Testis (tissue), 3 donors: ENCODE results near the gene GOLGA6C. TPM values are rescaled to one million over a fixed set of nuclear protein-coding genes. Genes with fewer than 3 reads are reported as not detected.

Source experiments
- DNase-seq: peaks from one replicate; pipeline ENCODE4 v3.0.0-alpha.2; 2019
- H3K27ac ChIP-seq, 2 donors: fragments of 200-600 bp; sonication (generic); one replicate each; pipeline ENCODE4 v1.5.1; 2019
- H3K27me3 ChIP-seq: fragments of 200-600 bp; sonication (generic); one replicate; pipeline ENCODE4 v1.5.1; 2019
- H3K36me3 ChIP-seq: fragments of 200-600 bp; sonication (generic); one replicate; pipeline ENCODE4 v1.5.1; 2017; ENCODE audit warnings: low read depth; ENCODE audit errors: missing control alignments
- H3K4me1 ChIP-seq: fragments of 200-600 bp; sonication (generic); one replicate; pipeline ENCODE4 v1.5.1; 2019
- H3K4me3 ChIP-seq, 2 donors: fragments of 200-600 bp; sonication (generic); one replicate each; pipeline ENCODE4 v1.5.1; 2017 to 2019
- H3K9me3 ChIP-seq: fragments of 200-600 bp; sonication (generic); one replicate; pipeline ENCODE4 v1.5.1; 2017
- CTCF ChIP-seq, 3 experiments: fragments of 450-650 bp in 2 of 3; fragments of 200-600 bp in 1 of 3; sonication (generic) in 1 of 3; IDR thresholded peaks; one replicate each; pipeline ENCODE4 v1.5.1; 2016 to 2019; ENCODE audit warnings: antibody characterized with exemption in 3 of 3, mild to moderate bottlenecking in 2 of 3, moderate library complexity in 1 of 3
- POLR2A ChIP-seq: fragments of 450-650 bp; IDR thresholded peaks from one replicate; pipeline ENCODE4 v1.6.1; 2017; ENCODE audit warnings: antibody characterized with exemption, mild to moderate bottlenecking, moderate library complexity
- WGBS, 2 donors: methylation state at CpG; one replicate each; pipeline ENCODE4 v1.1.5; 2018; 5-methylcytosine and 5-hydroxymethylcytosine counted together
- intact Hi-C: fragments of 100-400 bp; cut with DNase I; formaldehyde crosslinking; loops from one replicate; pipeline ENCODE4 v1.15.1; 2023; ENCODE audit warnings: low total_unique reads
- polyA plus RNA-seq: library from polyadenylated mRNA; stranded (reverse); fragments of 350-450 nt; fragmentation: Illumina TruSeq; extraction: RNeasy Lipid Tissue Mini Kit (QIAGEN cat#74804); gene quantifications from one replicate; pipeline ENCODE4 v1.2.3, GENCODE V29; 2014; ENCODE audit warnings: low read depth, low replicate concordance; ENCODE audit not compliant: insufficient read depth
- total RNA-seq, 2 donors: library from RNA; depleted of rRNA; stranded (reverse); fragments of >200 nt; gene quantifications; one replicate each; pipeline ENCODE4 v1.2.3, GENCODE V29; 2016

Gene GOLGA6C
- total and polyA plus RNA-seq, 3 donors from 2014 or later: 9.1 to 16.1 (median 15.1) TPM

DNA sequence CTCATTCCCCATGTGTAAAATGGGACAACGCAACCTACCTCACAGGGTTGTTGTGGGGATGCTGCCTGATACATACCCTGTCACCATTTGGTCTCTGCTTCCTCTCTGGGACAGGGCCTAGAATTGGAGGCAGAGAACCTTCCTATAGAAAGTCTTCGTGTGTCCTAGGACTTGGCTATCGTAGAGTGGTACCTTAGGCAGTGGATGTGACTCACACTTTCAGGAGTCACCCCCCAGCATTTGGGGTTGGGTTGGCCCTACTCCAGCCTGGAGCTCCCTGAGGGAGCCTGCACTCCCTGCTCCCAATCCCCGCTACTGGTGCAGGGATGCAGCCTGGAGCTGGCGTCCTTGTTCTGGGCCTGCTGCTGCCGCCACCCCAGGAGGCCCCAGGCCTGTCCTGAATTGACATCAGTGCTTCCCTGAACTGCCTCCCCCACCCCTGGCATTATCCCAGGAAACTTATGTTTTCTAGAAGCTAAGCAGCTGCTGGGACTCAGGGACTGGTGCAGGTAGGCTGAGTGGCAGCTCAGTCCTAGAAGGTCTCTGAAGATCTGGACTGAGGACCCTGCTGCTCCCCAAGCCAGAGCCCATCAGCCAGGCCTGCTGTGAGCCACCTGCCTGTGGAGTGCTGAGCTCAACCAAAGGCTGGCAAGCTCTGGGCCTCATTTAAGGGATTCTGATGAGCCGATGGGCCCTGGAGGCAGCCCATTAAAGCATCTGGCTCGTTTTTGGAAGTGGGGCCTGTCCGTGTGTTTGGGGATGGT is 46.5 kb upstream of the GOLGA6C start:
- Histone ChIP-seq H3K27me3 (no peaks in the 10 kb centered on the region), H3K27ac (no peak overlapping the region), H3K4me3 (no peak overlapping the region), H3K9me3 (no peaks in the 10 kb centered on the region), H3K4me1 (peaks cover 59% of the 10 kb centered on the region), H3K36me3 (no peaks in the 10 kb centered on the region)
- 52 to 90% methylated on average over 5 to 9 of the region's 9 CpGs for WGBS, 2 donors
- intact Hi-C loops: no loop called here
- TF ChIP-seq CTCF (IDR thresholded peaks at IDR 0.05) (no peak), POLR2A (no peak)
- no peak for DNase-seq

DNA sequence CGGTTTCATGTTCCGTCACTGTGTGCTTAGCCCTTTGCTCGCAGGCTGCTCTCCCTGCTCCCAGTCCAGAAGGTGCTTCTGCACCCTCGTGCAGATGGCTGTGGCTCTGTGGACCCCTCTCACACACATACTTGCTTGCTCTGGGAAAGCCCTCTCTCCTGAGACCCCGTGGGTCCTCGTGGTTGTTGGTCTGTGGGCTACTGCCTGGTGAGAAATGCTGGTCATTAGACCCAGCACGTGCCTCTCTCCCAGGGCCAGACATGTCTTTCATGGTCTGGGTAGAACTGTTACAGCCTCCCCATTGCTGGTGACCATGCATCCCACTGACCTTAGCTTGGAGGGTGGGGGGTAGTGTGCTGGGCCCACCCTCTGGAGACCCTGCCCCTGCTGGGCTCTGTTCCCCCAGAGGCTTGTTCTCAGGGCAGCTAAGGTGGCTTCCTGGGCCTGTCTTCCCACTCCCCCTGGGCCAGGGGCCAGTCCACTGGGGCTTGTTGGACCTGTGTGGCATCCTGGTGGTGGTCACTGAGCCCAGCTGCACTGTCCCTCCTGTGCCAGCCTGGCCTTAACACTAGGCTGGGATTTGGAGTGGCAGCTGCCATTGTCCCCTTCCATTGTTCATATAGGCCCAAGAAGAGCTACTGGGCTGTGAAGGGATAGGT is 45.8 kb upstream of the GOLGA6C start:
- Histone ChIP-seq H3K9me3 (no peaks in the 10 kb centered on the region), H3K36me3 (no peaks in the 10 kb centered on the region), H3K4me3 (no peak overlapping the region), H3K4me1 (peaks cover 53% of the 10 kb centered on the region), H3K27ac (no peak overlapping the region), H3K27me3 (no peaks in the 10 kb centered on the region)
- DNase-seq: no peak
- TF ChIP-seq CTCF (IDR thresholded peaks at IDR 0.05) (no peak), POLR2A (no peak)
- 67 to 92% methylated on average over 2 to 7 of the region's 7 CpGs for WGBS, 2 donors
- intact Hi-C loops: no loop called here

DNA sequence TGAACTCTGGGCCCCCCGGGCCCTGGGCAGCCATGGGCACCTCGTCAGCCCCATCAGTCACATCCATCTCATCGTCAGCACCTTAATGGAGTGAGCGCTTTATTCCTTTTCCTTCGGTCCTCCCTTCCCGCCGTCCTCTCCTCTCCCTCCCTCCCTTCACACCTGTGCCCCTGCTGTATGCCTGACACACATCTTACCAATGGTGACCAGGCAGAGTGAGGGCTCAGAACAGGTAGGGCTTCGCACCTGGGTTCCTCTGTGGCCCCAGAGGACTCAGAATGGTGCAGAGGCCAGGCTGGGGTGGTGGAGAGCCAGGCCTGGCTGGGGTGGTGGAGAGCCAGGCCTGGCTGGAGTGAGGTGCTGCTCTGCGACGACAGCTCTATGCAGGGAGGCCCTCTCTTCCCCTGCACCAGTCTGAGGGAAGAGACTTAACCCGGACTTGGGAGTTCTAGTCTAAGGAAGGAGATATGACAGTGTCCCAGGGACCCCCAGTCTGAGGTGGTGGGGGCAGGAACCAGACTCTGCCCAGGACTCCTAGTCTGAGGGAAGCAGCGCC is 44.8 kb upstream of the GOLGA6C start:
- Histone ChIP-seq H3K36me3 (no peaks in the 10 kb centered on the region), H3K9me3 (no peaks in the 10 kb centered on the region), H3K4me1 (peaks cover 45% of the 10 kb centered on the region), H3K27me3 (no peaks in the 10 kb centered on the region), H3K27ac (no peak overlapping the region), H3K4me3 (no peak overlapping the region)
- intact Hi-C loops: no loop called here
- WGBS, 2 donors: 81 to 89% methylated on average over 10 to 12 of the region's 12 CpGs
- TF ChIP-seq POLR2A (no peak), CTCF (IDR thresholded peaks at IDR 0.05) (no peak)
- no peak for DNase-seq

DNA sequence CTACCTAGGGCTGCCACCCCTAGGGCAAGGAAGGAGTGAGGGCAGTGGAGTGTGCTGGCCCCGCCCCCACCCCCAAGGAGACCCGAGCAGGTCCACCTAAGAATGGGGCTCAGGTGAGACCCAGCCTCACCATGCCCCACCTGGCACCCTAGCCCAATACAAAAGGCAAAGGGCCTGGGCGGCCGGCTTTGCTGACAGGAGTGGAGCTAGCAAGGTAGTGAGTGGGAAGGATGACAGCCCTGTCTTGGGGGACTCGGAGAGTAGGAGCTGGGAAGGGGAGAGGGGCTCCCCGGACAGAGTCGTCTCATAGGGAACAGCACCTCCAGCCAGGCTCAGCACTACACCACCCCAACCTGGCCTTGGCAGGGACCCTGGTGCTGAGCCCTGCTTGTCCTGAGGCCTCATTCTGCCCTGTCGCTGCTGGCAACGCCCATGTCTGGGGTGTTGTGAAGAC is 44.3 kb upstream of the GOLGA6C start:
- Histone ChIP-seq H3K9me3 (no peaks in the 10 kb centered on the region), H3K4me1 (peaks cover 40% of the 10 kb centered on the region), H3K4me3 (no peak overlapping the region), H3K27me3 (no peaks in the 10 kb centered on the region), H3K27ac (no peak overlapping the region), H3K36me3 (no peaks in the 10 kb centered on the region)
- TF ChIP-seq POLR2A: no peak
- no peak for TF ChIP-seq CTCF (IDR thresholded peaks at IDR 0.05)
- intact Hi-C loops: no loop called here
- no peak for DNase-seq
- 75 to 82% methylated on average over 8 to 9 of the region's 9 CpGs for WGBS, 2 donors
